HG03378 (cell line): Measurements from ENCODE around the gene GRIN3B.

Experiments used
- ATAC-seq: cut with Tn5 transposase; IDR thresholded peaks from one replicate; pipeline ENCODE4 v1.9.1; 2021; ENCODE audit warnings: mild to moderate bottlenecking, moderate library complexity; ENCODE audit not compliant: unreplicated experiment

Gene GRIN3B

DNA sequence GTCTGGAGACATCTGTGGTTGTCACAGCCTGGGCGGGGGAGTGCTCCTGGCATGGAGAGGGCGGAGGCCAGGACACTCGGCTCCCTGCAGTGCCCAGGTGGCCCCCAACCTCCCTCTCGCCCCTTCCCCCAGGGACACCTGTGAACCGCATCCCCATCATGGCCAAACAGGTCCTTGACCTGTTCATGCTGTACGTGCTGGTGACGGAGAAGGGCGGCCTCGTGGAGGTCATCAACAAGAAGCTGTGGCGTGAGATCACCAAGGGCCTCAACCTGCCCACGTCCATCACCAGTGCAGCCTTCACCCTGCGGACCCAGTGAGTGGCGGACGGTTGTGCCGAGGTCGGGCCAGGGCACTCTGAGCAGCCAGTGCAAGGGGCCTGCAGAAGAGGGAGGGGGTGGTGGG, 36.1 kb upstream of the GRIN3B start:
- no peak for ATAC-seq

DNA sequence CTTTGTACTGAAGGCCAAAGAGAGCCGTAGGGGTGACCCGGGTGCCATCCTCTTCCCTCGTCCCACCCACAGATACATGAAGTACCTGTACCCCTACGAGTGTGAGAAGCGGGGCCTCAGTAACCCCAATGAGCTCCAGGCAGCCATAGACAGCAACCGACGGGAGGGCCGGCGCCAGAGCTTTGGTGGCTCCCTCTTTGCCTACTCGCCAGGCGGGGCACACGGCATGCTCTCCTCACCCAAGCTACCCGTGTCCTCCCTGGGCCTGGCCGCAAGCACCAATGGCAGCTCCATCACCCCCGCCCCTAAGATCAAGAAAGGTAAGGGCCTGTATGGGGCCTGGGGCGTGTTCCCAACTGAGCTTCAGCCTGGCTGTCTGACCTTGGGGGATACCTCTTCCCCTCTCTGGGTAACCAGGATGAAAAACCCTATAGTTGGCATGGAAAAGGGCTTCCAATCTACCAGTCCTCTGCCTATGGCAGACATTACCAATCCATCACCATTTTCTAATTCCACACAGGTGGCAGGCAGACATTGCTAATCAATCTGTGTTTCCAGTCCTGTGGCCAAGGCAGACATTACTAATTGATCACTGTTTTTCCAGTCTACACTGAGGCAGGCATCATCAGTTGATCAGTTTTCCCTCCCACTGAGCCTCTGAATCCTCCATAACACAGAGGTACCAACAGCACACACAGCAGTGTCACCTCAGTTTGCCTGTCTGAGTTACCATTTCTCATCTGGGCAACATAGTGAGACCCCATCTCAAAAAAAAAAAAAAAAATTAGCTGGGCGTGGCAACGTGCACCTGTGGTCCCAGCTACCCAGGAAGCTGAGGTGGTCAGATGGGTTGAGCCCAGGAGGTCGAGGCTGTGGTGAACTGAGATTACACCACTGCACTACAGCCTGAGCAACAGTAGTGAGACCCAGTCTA, 35.2 kb upstream of the GRIN3B start:
- ATAC-seq: no peak

DNA sequence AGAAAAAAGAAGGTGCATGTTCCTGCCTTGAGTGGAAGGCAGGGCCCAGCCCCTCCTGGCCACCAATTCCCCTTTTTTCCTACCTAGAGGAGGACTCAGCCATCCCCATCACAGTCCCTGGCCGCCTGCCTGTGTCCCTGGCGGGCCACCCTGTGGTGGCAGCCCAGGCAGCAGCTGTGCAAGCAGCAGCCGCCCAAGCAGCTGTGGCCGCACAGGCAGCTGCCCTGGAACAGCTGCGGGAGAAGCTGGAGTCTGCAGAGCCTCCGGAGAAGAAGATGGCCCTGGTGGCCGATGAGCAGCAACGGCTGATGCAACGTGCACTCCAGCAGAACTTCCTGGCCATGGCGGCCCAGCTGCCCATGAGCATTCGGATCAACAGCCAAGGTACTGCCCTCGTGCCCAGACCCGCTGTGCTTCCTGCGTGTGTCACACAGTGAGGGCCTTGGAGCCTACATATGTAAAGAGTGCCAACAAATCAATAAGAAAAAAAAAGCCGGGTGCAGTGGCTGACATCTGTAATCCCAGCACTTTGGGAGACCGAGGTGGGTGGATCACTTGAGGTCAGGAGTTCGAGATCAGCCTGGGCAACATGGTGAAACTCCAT, 33.6 kb upstream of the GRIN3B start:
- ATAC-seq: no peak

DNA sequence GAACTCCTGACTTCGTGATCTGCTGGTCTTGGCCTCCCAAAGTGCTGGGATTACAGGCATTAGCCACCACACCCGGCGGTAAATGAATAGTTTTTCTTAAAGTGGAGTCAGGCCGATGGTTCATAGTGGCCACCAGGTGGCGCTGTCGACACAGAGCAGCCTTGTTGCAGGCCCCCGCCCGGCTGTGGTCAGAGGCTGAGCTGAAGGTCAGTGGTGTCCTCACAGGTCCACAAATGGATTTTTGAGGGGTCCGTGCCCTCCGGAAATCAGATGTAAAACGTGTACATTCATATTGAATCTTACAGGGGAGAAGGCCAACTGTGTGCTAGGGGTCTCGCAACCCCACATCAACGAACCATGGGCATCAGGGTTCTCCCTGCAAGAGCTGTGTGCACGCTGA, 29.5 kb upstream of the GRIN3B start:
- no peak for ATAC-seq

DNA sequence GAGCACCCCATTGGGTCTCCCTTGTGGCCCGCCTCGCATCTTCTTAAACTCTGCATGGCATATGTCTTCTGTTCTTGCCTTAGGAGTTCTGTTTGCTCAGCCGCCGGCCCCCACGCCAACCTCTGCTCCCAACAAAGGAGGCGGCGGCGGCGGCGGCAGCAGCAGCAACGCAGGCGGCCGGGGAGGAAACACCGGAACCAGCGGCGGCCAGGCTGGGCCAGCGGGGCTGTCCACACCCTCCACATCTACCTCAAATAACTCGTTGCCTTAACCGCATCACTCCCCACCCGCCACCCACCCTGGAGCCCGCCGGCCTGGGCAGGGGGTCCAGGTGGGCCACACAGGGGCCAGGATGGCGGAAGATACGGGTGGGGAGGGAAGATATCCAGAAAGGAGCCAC, 28.4 kb upstream of the GRIN3B start:
- ATAC-seq: no peak

DNA sequence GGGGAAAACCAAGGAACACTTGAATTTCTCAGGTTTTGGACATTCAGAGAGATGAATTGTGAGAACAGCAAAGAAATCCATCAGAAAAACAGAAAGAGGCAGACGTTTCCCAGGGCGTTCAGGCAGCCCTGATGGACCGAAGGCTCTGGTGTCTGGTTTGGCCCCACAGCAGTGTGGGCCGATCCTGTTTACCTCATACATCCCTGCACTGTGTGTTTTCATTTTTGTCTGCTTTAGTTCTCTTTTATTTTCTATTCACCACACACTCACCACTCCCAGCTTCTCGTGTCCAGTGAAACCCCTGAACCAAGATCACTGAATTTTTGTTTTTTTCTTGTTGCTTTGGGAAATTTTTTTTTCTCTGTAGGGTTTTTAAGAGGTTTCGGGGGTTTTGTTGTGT, 27.9 kb upstream of the GRIN3B start:
- no peak for ATAC-seq

DNA sequence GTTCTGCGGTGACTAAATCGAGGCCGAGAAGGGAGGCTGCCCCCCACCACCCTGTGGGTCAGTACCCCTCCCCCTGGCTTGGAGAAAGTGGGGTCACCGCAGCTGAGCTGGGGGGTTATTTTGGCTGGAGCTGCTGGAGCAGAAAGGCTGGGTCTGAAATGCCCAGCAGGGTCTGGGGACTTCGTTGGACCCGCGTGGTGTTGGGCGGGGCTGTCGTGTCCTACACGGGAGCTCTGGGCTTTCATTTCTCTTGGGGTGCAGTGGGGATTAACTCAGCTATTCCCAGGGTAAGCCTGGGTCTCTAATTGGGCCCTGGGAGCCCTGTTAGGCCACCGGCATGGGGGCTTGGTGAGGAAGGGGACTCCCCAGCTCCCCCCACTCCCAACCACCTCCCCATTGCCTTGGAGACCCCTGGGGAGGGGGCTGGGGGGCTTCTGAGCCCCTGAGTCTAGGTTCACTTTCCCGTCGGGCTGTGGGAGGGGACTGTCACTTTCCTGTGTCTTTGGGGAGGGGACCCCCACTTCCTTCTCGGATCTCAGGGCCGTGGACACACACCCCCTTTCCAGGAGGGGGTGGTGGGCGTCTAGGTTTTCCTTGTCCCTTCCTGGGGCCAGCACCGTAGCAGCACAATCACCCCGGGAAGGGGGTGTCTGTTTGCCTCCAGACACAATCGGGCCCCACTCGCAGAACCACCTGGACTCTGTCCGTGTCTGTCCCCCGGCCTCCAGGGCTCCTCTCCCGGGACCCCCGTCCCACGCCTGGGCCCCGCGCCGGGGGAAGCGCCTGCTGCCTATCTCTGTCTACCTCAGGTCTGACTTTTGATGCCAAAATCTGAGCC, 26.3 kb upstream of the GRIN3B start:
- ATAC-seq: no peak

DNA sequence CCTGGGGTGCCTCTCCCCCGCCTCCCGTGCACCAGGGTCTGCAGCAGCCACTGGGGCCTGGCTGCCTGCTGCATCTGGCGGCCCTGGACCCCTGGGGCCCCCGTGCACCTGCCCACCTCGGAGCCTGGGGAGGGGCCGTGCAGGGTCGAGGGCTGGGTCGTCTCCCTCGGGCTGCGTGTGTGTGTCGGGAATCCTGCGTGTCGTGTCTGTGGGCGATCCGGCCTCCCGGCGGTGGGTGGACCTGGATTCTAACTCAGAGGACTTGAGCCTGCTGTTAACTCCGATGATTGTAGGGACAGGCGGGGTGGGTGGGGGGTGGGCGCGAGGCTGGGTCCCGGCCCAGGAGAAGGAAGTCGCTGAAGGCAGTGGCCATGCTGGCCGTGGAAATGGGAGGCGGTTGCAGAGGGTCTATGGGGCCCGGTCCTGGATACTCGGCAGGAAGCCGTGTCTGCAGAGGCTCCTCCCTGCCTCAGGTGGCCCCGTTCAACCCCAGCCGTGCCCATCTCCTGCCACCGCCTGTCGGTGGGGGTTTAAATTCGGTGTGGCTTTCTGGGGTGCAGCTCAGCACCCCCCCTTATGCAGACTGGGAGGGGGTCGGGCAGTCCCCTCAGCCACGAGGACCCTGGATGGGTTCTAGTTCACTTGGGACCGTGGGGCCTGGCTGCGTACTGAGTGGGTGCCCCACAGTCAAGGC, 25.5 kb upstream of the GRIN3B start:
- no peak for ATAC-seq

DNA sequence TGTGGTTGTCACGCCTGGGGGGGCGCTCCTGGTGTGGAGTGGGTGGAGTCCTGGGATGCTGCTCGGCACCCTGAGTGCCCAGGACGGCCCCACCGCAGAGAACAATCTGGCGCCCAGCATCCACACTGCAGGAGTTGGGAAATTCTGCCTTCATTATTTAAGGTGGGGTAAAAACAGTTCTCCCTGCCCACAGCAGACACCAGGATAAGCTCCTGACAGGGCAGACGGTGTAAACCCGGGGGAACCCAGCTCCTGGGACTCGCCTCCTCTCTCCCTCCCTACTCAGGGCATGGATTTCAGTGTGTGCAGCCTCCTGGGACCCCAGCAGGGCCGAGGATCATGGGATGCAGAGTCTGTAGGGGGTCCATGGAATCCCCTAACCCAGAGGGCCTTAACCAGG, 23.7 kb upstream of the GRIN3B start:
- ATAC-seq: no peak

DNA sequence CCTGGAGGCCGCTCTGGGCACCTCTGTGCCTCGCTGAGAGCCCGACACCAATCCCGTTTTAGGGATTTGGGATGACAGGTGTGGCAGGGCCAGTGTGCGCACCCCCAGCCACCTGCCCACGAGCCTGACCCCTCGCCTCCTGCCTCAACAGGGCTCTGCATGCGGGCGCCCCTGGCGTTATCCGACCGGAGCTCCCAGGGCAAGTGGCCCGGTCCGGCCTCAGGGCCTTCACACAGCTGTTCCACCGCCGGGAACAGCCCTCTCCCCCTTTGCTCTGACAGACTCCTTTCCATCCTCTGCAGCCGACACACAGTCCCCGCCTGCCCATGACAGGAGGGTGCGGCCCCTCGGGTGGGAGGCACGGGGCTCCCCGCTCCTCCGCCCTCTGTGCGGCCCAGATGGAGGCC, 23.2 kb upstream of the GRIN3B start:
- ATAC-seq: no peak

DNA sequence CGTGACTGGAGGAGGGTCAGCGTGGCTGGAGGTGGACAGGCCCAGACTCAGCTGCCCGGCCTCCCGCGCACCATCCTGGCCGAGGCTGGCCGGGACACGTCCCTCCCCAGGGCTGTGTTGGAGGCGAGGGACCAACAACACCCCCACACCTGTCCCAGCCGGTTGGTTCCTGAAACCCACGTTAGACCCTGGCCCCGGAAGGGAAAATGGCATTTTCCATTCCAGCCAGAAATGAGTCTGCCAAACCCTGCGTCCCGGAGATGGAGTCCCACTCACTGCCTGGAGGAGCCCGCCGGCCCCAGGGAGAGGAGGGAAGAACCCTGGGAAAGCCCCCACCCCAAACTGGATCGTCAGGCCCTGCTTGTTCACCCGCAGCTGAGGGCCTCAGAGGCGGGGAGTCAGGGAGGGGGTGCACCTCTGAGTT, 20.9 kb upstream of the GRIN3B start:
- no peak for ATAC-seq

DNA sequence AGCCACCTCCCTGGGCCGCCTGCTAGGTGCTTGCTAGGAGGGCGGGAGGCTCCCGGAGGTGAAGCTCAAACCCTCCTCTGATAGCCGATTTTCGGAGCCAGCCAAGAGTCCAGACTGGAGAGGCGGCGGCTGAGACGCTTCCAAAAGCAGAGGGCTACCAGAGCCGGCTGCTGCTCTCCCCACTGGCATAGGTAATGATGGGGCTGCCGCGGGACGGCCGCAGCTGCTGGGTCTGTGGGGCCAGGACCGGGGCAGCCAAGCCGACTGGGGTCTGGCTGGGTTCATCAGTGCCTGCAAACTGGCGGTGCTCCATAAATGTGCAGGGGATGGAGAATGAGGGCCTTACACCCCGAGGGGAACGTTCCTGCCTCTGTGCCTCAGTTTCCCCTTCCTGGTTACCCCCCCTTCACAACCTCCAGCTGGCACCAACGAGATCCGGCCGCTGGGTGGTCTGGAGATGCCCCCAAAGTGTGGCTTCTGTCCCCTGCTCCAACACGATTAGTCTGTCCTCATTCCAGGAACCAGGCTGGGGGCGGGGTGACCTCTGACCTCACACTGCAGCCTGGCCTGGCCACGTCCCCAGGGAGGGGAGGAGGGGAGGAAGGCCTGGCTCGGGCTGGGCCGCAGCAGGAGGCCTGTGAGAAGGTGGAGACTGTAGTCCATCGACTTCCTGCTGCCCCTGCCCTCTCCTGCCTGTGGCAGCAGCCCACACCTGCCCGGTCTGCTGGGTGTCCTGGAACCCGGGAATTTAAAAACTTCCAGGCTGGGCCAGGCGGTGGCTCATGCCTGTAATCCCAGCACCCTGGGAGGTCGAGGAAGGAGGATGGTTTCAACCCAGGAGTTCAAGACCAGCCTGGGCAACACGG, 19.9 kb upstream of the GRIN3B start:
- no peak for ATAC-seq

DNA sequence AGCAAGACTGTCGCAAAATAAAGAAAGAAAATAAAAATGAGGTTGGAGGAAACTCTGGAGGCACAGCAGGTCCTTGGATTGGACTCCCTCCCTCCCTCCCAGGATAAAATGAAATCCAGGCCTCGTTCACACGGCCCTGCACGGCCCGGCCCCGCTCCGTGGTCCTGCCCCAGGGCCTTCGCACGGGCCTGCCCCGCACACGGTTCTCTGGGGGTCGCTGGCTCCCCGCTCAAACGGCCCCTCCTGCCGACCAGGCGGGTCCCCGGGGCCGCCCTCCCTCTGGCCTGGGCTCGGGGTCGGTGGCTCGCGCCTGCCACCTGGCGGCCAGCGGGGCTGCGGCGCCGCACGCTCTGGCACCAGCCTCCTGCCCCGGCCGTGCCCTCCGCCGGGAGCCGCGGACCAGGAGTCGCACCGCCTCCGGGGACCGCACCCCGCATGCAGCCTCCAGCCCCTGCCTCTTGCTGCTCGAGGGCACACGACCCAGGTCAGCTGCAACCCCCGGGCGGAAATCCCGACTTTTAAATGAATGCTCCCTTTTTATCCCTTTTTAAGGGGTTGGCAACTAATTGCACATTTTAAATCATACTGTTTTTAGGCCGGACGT, 17.6 kb upstream of the GRIN3B start:
- ATAC-seq: no peak

DNA sequence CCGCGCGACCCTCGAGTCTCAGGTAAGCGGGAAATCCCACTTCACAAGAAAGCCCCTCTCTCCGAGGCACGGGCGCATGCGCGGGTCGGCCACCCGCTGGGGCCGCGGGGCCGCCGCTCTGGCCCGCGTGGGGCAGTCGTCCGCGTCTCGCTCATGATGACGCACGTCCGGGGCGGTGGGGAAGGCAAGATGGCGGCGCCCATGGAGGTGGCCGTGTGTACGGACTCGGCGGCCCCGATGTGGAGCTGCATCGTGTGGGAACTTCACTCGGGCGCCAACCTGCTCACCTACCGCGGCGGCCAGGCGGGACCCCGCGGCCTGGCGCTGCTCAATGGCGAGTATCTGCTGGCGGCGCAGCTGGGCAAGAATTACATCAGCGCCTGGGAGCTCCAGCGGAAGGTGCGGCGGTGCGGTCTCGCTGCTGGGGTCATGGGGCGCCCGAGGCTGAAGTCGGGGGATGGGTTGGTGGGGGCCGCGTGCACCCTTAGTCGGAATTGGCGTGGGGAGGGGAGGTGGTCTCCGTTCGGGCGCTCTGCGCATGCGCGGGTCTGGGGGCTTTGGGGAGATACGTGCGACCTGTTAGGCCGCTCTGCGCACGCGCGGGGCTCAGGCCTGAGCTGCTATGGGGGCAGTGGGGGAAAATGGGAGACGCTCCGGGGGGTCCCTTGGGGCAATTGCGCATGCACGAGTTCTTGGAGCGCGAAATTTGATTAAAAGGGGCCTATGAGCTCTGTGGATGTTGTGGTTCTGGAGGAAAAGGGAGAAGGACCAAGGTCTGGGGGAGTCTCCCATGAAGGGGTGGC, 15.9 kb upstream of the GRIN3B start, which contains the start of gene WDR18:
WDR18 (plus strand) TSS at position 181 of the 803 bp plus-strand sequence; CDS start at position 190, 9 bp downstream.
- ATAC-seq: no peak

DNA sequence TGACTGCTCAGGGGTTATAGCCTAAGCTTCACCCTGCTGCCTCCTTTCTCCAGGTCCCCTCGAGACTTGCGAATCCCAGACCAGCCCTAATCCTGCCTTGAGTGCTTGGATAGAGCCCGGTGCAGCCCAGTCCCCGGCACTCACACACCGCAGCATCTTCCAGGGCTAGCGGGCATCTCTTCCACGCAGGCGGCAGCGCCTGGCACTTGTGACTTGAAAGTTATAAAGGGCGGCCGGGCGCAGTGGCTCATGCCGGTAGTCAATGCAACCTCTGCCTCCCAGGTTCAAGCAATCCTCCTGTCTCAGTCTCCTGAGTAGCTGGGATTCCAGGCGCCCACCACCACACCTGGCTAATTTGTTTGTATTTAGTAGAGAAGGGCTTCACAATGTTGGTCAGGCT, 14.1 kb upstream of the GRIN3B start:
- ATAC-seq: no peak

DNA sequence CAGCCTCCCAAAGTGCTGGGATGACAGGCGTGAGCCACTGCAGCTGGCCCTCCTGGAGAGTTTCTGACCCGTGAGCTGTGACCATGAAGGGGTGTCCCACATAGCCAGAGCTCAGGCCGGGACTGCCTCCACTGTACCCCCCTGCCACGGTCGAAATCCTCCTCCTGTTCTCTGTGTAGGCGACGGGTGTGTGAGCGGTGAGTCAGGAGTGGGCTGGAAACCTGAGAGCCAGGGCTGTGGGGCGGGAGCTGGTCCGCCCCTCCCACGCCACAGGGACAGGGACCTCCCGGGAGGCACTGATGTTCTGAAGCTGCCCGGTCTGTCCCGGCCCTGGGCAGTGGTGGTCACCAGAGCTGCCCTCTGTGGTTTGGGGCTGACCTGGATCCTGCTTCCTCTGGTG, 12.1 kb upstream of the GRIN3B start:
- ATAC-seq: no peak

DNA sequence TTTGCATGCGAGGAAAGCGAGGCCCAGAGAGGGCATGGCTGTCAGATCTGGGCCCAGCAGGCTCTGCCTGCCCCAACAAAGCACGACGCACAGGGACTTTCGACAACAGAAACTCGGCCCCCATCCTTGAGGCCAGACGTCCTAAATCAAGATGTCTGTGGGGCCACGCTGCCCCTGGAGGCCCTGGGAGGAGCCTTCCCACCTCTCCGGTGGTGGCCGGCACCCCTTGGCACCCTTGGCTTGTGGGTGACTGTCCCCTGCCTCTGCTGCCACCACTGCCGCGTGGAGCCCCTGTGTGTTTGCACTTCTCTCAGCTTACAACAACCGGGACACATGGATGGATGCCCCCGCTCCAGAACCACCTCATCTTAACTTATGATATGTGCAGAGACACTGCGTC, 11.7 kb upstream of the GRIN3B start:
- ATAC-seq: no peak

DNA sequence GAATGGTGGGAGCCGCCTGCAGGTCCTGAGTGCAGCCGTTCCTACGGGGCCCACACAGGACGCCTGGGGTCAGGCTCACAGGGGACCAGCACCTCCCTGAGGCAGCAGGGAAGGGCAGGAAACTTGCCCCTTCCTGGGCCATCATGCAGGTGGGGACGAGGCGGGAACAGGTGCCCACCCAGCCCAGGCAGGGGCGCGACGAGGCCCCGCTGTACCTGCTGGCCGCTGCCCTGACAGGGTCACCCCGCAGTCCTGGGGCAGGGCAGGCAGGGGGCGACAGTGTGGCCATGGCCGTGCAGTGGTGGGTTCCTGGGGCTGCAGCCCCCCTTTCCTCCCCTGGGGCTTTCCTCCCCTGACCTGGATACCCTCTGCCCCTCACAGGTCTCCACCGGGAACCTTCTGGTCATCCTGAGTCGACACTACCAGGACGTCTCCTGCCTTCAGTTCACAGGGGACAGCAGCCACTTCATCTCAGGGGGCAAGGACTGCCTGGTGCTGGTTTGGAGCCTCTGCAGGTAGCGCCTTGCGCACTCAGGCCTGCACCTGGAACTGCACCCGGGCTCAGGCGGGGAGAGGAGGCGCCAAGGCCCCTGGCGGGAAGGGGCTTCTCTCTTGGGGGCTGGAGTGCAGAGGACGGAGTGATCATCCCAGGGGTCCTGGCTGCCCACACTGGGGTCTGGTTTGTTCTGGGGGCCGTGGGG, 10.7 kb upstream of the GRIN3B start:
- ATAC-seq: no peak
